Epidermal melanocyte (primary cell): ENCODE results near the gene SYAP1.
"Not testable (repeated sequence)": the region's sequence is repeated elsewhere in the genome, so short reads cannot be mapped to it uniquely, and the experiment has no call there.

Experiments
- DNase-seq: peaks from one replicate; pipeline ENCODE4 v3.0.0; 2011; ENCODE audit warnings: low spot score; ENCODE audit not compliant: insufficient read length

The SYAP1 gene

GRCh38 chrX:16719334-16720084, at the start of gene SYAP1:
SYAP1 (plus strand) TSS chrX:16719612; CDS start chrX:16719725, 113 bp downstream.
- DNase-seq, result no peak

DNA sequence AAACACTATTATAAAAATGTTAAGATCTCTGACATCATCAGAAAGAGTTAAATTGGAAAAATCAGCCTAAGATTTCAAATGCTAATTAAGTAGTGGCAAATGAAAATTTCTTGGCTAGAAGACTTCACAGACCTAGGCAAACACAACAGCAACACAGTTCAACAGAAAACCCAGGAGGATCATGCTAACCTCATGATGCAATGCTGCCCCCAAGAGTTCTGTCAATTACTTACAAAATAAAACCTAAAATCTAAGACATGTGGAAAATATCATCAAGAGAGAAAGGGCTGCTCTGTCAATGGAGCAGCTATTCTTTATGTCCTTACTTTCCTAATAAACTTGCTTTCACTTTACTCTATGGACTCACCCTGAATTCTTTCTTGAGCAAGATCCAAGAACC, 48.4 kb upstream of the SYAP1 start:
- DNase-seq, result peak; percentile 62

GRCh38 chrX:16678689-16679088, 40.7 kb upstream of the SYAP1 start:
- no peak for DNase-seq

- no peak for DNase-seq
These were observed 36.3 kb upstream of the SYAP1 start for GRCh38 chrX:16683007-16683664.

GRCh38 chrX:16687514-16687913, 31.9 kb upstream of the SYAP1 start:
- no peak for DNase-seq

- DNase-seq, result no peak
These were observed 24.2 kb upstream of the SYAP1 start for GRCh38 chrX:16695079-16695676.

- no peak for DNase-seq
These were observed 22.5 kb upstream of the SYAP1 start for GRCh38 chrX:16696956-16697355.

GRCh38 chrX:16699389-16699788, 20.0 kb upstream of the SYAP1 start:
- DNase-seq, result no peak

DNA sequence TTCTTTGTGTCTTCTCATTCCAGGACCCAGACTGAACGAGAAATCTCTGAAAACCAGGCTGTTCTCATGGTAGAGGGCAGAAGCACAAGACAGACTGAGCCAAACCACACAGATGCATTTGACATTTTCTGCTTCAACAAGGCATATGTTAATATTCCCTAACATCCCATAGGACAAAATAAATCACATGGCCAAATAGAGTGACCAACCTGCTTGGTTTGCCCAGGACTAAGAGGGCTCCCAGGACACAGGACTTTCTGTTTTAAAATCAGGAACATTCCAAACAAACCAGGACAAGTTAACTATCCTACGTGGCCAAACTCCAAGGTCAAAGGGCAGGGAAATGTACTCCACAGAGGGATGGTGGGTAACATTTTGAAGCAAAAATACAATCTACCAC, 18.7 kb upstream of the SYAP1 start:
- no peak for DNase-seq

DNA sequence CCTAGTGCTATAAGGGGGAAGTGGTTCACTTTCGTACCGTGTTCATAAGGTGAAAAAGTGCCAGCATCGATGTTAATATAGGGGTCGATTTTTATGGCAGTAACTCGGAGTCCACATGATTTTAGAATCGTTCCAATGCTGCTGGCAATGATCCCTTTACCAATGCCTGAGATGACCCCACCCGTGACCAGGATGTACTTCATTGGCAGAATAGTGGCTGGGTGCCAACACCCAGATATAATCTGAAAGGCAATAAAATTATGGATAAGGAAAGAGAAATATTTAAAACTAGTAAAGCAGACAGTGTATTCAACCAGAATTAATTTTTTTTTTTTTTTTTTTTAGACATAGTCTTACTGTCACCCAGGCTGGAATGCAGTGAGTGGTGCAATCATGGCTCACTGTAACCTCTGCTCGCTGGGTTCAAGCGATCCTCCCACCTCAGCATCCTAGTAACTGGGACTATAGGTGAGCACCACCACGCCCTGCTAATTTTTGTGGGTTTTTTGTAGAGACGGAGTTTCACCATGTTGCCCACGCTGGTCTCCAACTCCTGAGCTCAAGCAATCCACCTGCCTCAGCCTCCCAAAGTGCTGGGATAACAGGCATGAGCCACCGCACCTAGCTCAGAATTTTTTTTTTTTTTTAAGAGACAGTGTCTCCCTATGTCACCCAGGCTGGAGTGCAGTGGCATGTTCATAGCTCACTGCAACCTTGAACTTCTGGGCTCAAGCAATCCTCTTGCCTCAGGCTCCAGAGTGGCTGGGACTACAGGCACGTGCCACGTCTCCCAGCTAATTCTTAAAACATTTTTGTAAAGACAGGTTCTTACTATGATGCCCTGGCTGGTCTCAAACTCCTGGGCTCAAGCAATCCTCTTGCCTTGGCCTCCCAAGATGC, 16.5 kb upstream of the SYAP1 start:
- no peak for DNase-seq

DNA sequence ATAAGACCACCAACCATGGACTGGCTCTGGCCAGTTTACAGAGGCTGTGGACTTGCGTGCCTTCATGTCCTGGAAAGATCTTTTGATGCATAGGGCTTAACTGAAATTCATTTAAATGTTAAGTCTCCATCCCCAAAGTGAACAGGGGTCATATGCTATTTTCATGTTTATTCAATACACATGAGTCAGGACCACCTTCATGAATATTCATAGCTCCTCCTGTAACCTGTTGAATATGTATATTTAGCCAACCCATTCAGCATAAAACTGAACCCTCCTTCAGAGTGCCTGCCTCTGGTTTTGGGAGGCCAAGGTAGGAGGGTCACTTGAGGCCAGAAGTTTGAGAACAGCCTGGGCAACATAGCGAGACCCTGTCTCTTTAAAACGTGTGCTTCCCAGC, 14.0 kb upstream of the SYAP1 start:
- no peak for DNase-seq

DNA sequence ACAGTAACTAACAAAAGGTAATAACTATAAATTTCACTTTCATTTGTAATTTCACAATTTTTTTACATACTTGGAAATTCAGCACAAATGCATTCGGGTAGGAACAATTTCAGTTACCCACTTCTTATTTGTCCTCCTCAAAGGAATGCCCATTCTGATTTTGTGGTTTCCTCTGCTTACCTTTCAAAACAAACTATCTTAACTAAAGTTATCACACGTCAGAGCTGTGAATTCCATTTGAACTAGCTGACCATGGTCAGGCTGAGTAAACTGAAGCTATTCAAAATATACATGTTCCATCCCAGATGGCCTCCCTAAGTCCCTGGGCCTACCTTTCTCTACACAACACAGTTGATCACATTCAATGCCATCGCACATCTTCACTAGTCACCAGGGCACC, 11.4 kb upstream of the SYAP1 start:
- no peak for DNase-seq

- DNase-seq, result no peak
These were observed 8.1 kb upstream of the SYAP1 start for GRCh38 chrX:16711219-16711811.

- DNase-seq, result no peak
These were observed 7.4 kb upstream of the SYAP1 start for GRCh38 chrX:16711893-16712547.

GRCh38 chrX:16712548-16713155, 6.8 kb upstream of the SYAP1 start, which contains the start of gene CTPS2:
CTPS2 (minus strand) TSS chrX:16712669; CDS start chrX:16702902, 9,767 bp downstream.
- DNase-seq, result peak; percentile 71

GRCh38 chrX:16714504-16714903, 4.9 kb upstream of the SYAP1 start:
- DNase-seq, result no peak

DNA sequence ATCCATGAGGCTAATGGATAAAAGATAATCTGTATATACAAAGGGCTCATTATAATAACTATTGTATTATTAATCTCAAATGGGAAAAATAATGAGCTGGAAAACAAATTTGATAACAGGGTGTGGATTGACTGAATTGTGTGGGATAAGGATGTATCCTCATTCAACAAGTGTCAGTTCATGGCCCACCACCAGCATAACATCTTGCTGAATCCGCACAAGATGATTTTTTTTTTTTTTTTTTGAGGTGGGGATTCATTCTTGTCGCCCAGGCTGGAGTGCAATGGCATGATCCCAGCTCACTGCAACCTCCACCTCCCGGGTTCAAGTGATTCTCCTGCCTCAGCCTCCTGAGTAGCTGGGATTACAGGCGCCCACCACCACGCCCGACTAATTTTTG, 3.8 kb upstream of the SYAP1 start:
- not testable (repeated sequence) for DNase-seq

GRCh38 chrX:16716451-16716850, 3.0 kb upstream of the SYAP1 start:
- DNase-seq, result not testable (repeated sequence)

GRCh38 chrX:16718824-16719333, 533 bp upstream of the SYAP1 start:
- no peak for DNase-seq

- DNase-seq, result no peak
These were observed 3.1 kb downstream of the SYAP1 start for GRCh38 chrX:16722481-16722880.
